Lung microvascular endothelial cell (primary cell): ENCODE results near the gene WNT3. TPM values are rescaled to one million over a fixed set of nuclear protein-coding genes. Genes with fewer than 3 reads are reported as not detected.
"Not testable (repeated sequence)": the region's sequence is repeated elsewhere in the genome, so short reads cannot be mapped to it uniquely, and the experiment has no call there.

ENCODE experiments used
- DNase-seq, 2 donors: peaks; one replicate each; pipeline versions ENCODE4 v3.0.0 to v3.0.0-alpha.2; 2010; ENCODE audit warnings: low read depth in 2 of 2
- total RNA-seq: library from RNA; depleted of rRNA; stranded (reverse); fragments of >200 nt; gene quantifications from 2 replicates; pipeline ENCODE4 v1.2.1, GENCODE V29; 2014

WNT3 gene
- total RNA-seq, 1 donor from 2014 or later = 0.79 TPM

- DNase-seq = no peak
Observed at GRCh38 chr17:46765453-46765852, 53.0 kb downstream of the WNT3 start.

- DNase-seq = peak; percentile 67 to 70
Observed at GRCh38 chr17:46764709-46765401, 53.6 kb downstream of the WNT3 start.

GRCh38 chr17:46764000-46764708 is 54.3 kb downstream of the WNT3 start:
- DNase-seq = no peak

GRCh38 chr17:46763416-46763815 is 55.1 kb downstream of the WNT3 start:
- DNase-seq = no peak

GRCh38 chr17:46759141-46759540 is 59.4 kb downstream of the WNT3 start:
- DNase-seq = no peak

GRCh38 chr17:46758614-46759013 is 59.9 kb downstream of the WNT3 start:
- DNase-seq = no peak

GRCh38 chr17:46757588-46757987 is 60.9 kb downstream of the WNT3 start:
- not testable (repeated sequence) for DNase-seq

GRCh38 chr17:46756861-46757260 is 61.6 kb downstream of the WNT3 start:
- no peak for DNase-seq

- no peak for DNase-seq
Observed at GRCh38 chr17:46756081-46756735, 62.3 kb downstream of the WNT3 start.

GRCh38 chr17:46753776-46754175 is 64.7 kb downstream of the WNT3 start:
- DNase-seq = no peak

GRCh38 chr17:46751425-46751824 is 67.1 kb downstream of the WNT3 start:
- no peak for DNase-seq

- peak in 1 of 2 donors; percentile 15 for DNase-seq
Observed at GRCh38 chr17:46745376-46745775, 73.1 kb downstream of the WNT3 start.

- DNase-seq = no peak
Observed at GRCh38 chr17:46744441-46744840, 74.1 kb downstream of the WNT3 start.

GRCh38 chr17:46742565-46743270 is 75.8 kb downstream of the WNT3 start:
- DNase-seq = peak in 1 of 2 donors; percentile 88

GRCh38 chr17:46741122-46741730 is 77.3 kb downstream of the WNT3 start:
- DNase-seq = no peak

- DNase-seq = no peak
Observed at GRCh38 chr17:46739982-46740381, 78.5 kb downstream of the WNT3 start.

- DNase-seq = no peak
Observed at GRCh38 chr17:46738544-46738943, 79.9 kb downstream of the WNT3 start.

GRCh38 chr17:46737326-46737725 is 81.2 kb downstream of the WNT3 start:
- no peak for DNase-seq

GRCh38 chr17:46736100-46736499 is 82.4 kb downstream of the WNT3 start:
- no peak for DNase-seq

GRCh38 chr17:46733837-46734475 is 84.5 kb downstream of the WNT3 start:
- peak in 1 of 2 donors; percentile 39 for DNase-seq
